Activated CD4-positive, alpha-beta T cell treated with anti-CD3 and anti-CD28 coated beads, Interleukin-2, amount 10 ng/mL, durations not matched to agents 7 days and 5 days (primary cell): ENCODE data around the gene GALNTL6. TPM values are rescaled to one million over a fixed set of nuclear protein-coding genes. Genes with fewer than 3 reads are reported as not detected.
"Not testable (repeated sequence)": the region's sequence is repeated elsewhere in the genome, so short reads cannot be mapped to it uniquely, and the experiment has no call there.

Experiments used
- CTCF ChIA-PET: fragments of 350-600 bp; sonication (Branson Sonifier 250); formaldehyde crosslinking; loops from one replicate; lab custom pipeline; 2021; ENCODE audit warnings: antibody characterized with exemption; lab: Charles Lee
- POLR2A ChIA-PET: fragments of 350-600 bp; sonication (Branson Sonifier 250); formaldehyde crosslinking; loops from one replicate; lab custom pipeline; 2021; ENCODE audit warnings: antibody characterized with exemption; lab: Charles Lee
- DNase-seq: peaks from one replicate; pipeline ENCODE4 v3.0.0-alpha.2; 2020
- H3K27ac Mint-ChIP-seq: one replicate; pipeline ENCODE4 v1.8.0; 2021; ENCODE audit warnings: mild to moderate bottlenecking, moderate library complexity, mixed read lengths
- H3K27me3 Mint-ChIP-seq: one replicate; pipeline ENCODE4 v1.8.0; 2021; ENCODE audit warnings: mixed read lengths
- H3K36me3 Mint-ChIP-seq: one replicate; pipeline ENCODE4 v1.8.0; 2021; ENCODE audit warnings: low read depth, mixed read lengths
- H3K4me1 Mint-ChIP-seq: one replicate; pipeline ENCODE4 v1.8.0; 2021; ENCODE audit warnings: mixed read lengths
- H3K4me3 Mint-ChIP-seq: one replicate; pipeline ENCODE4 v1.8.0; 2021; ENCODE audit warnings: mild to moderate bottlenecking, moderate library complexity, mixed read lengths
- H3K9me3 Mint-ChIP-seq: one replicate; pipeline ENCODE4 v1.8.0; 2021; ENCODE audit warnings: mixed read lengths
- total RNA-seq, 2 experiments: library from RNA; stranded (reverse); gene quantifications; one replicate each; pipeline ENCODE4 v1.2.3, GENCODE V29; 2021

GALNTL6 gene
- total RNA-seq, 2 experiments from 2014 or later: not detected

DNA sequence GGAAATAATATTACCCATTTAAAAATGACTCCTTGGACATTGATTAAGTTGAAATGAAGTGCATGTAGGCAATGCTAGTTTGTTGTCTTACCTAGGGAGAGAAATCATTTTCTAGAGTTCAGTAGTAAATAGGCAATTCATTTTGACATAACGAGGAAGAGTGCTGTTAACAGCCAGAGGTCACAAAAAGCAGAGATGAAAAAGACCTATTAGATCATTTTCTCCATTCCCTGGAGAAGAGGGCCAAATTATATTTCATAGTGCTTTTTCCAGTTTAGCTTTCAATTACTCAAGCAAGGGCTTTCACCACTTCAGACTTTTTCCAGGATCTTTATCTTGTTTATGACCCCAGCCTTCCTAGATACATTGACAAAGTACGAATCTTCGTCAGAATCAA lies 981.1 kb downstream of the GALNTL6 start:
- H3K27me3 Mint-ChIP-seq: no peaks in the 10 kb centered on the region
- H3K27ac Mint-ChIP-seq: no peak overlapping the region
- no peaks in the 10 kb centered on the region for H3K36me3 Mint-ChIP-seq
- POLR2A ChIA-PET: no interaction called here
- H3K9me3 Mint-ChIP-seq: no peaks in the 10 kb centered on the region
- H3K4me3 Mint-ChIP-seq: no peak overlapping the region
- no peaks in the 10 kb centered on the region for H3K4me1 Mint-ChIP-seq
- CTCF ChIA-PET: no interaction called here
- no peak for DNase-seq

DNA sequence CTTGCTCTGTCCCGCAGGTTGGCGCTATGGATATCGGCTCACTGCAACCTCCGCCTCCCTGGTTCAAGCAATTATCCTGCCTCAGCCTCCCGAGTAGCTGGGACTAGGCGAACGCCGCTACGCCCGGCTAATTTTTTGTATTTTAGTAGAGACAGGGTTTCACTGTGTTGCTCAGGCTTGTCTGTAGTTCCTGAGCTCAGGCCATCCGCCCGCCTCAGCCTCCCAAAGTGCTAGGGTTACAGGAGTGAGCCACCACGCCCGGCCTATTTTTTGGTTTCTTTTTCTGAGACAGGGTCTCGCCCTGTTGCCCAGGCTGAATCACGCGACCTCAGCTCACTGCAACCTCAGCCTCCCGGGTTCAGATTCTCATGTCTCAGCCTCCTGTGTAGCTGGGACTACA lies 984.1 kb downstream of the GALNTL6 start:
- H3K27me3 Mint-ChIP-seq, H3K36me3 Mint-ChIP-seq, DNase-seq, H3K27ac Mint-ChIP-seq, H3K4me3 Mint-ChIP-seq, H3K4me1 Mint-ChIP-seq, H3K9me3 Mint-ChIP-seq, CTCF ChIA-PET, POLR2A ChIA-PET: not testable (repeated sequence)

DNA sequence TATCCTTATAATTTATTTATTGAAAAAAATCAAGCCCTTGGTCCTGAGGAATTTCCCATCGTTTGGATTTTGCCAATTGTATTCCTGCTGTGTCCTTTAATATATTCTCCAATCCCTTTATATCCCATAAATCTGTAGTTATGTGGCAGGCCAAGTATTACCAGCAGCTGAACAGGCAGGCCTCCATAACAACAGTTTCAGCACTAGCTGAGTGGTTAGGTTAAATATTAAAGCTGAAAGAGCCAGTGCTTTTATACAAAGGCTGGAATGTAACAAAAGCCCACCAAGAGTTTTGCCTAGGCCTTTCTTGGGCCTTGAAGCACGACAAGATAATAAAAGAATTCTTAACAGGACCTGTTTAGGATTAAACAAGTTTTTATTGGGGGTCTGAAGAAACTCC lies 988.8 kb downstream of the GALNTL6 start:
- no peaks in the 10 kb centered on the region for H3K4me1 Mint-ChIP-seq
- POLR2A ChIA-PET: no interaction called here
- no peak overlapping the region for H3K4me3 Mint-ChIP-seq
- no peaks in the 10 kb centered on the region for H3K36me3 Mint-ChIP-seq
- DNase-seq: no peak
- H3K9me3 Mint-ChIP-seq: no peaks in the 10 kb centered on the region
- no peak overlapping the region for H3K27ac Mint-ChIP-seq
- CTCF ChIA-PET: no interaction called here
- H3K27me3 Mint-ChIP-seq: no peaks in the 10 kb centered on the region

DNA sequence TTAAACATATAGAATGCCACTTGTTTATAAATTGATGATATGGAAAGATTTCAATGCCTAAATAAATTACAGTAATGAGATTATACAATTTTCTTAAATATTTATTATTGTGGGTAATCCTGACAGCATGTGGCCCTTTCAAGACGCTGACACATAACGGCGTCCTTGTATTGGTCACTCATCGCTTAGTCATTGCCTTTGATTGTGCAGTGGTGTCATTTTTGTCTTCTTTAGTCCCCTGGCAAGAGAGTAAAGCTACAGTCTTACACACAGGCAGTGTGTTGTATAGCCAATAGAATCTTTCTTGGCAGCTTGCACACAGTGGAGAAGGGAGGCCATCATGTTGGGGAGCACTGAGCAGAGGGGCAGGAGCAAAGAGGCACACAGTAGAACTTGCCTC lies 993.6 kb downstream of the GALNTL6 start:
- Mint-ChIP-seq H3K27ac (no peak overlapping the region), H3K4me3 (no peak overlapping the region), H3K27me3 (no peaks in the 10 kb centered on the region), H3K36me3 (no peaks in the 10 kb centered on the region), H3K4me1 (no peaks in the 10 kb centered on the region), H3K9me3 (no peaks in the 10 kb centered on the region)
- DNase-seq: no peak
- ChIA-PET POLR2A (no interaction called here), CTCF (no interaction called here)

DNA sequence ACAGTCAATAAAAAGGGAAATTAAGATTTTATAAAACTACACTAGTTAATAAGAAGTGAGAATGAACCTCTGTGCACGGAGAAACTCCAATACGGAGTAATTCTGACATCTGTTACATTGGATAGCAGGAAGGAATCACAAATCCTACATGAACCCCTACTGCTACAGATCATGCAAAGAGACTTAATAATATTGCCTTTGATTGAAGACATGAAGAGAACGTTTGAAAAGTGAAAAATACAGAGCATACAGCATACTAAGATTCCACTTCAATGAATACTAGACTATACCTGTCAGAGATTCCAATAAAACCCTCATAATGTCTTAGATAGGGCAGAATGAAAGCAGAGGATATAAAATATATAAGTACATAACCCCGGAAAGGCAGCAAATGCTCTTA lies 995.0 kb downstream of the GALNTL6 start:
- H3K9me3 Mint-ChIP-seq: no peaks in the 10 kb centered on the region
- H3K4me3 Mint-ChIP-seq: no peak overlapping the region
- peaks cover 2% of the 10 kb centered on the region for H3K4me1 Mint-ChIP-seq
- POLR2A ChIA-PET: no interaction called here
- no peaks in the 10 kb centered on the region for H3K36me3 Mint-ChIP-seq
- no peaks in the 10 kb centered on the region for H3K27me3 Mint-ChIP-seq
- no peak overlapping the region for H3K27ac Mint-ChIP-seq
- CTCF ChIA-PET: no interaction called here
- DNase-seq: no peak

DNA sequence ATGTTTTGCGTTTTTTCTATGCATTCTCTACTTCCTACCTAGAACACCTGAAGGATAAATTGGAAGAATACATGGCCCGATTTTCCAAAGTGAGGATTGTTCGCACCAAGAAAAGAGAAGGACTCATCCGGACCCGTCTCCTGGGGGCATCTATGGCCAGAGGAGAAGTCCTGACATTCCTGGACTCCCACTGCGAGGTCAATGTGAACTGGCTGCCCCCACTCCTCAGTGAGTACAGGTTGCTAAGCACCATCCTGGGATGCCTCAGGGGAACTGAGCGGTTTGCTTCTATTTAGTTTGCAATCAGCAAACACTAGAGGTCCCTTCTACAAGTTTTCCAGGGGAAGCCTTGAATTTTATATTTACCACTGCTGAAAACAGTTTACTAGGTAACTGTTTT lies 996.1 kb downstream of the GALNTL6 start:
- no peaks in the 10 kb centered on the region for H3K27me3 Mint-ChIP-seq
- H3K27ac Mint-ChIP-seq: no peak overlapping the region
- no peaks in the 10 kb centered on the region for H3K36me3 Mint-ChIP-seq
- H3K4me1 Mint-ChIP-seq: peaks cover 2% of the 10 kb centered on the region
- H3K4me3 Mint-ChIP-seq: no peak overlapping the region
- no peak for DNase-seq
- no peaks in the 10 kb centered on the region for H3K9me3 Mint-ChIP-seq
- ChIA-PET CTCF (interaction anchor here (0.6 kb wide), 1 partner anchor 728 kb away, joined by 4 read pairs; no protein-coding TSS in a partner anchor), POLR2A (no interaction called here)

DNA sequence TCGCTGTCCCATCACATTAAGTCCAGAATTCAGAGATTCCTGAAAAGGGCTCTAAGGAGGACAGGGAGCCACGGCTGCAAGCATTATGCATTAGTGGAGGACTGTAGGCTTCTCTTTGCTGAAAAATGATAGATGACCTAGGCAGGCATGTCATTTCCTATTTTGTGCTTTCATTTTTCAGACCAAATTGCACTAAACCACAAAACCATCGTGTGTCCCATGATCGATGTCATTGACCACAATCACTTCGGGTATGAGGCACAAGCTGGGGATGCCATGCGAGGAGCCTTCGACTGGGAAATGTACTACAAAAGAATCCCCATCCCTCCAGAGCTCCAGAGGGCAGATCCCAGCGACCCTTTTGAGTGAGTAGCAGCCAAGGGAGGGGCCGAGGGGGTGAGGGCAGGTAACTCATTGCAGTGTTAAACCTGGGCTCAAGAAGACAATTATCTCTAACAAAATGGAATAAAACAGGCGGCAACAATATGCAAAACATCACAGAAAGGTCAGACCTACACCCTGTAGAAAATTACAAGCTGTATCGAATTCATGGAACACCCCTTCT lies 1000.2 kb downstream of the GALNTL6 start:
- no peaks in the 10 kb centered on the region for H3K9me3 Mint-ChIP-seq
- no peaks in the 10 kb centered on the region for H3K27me3 Mint-ChIP-seq
- ChIA-PET POLR2A (no interaction called here), CTCF (no interaction called here)
- H3K36me3 Mint-ChIP-seq: no peaks in the 10 kb centered on the region
- DNase-seq: no peak
- H3K4me3 Mint-ChIP-seq: no peak overlapping the region
- H3K27ac Mint-ChIP-seq: no peak overlapping the region
- H3K4me1 Mint-ChIP-seq: peaks cover 2% of the 10 kb centered on the region

DNA sequence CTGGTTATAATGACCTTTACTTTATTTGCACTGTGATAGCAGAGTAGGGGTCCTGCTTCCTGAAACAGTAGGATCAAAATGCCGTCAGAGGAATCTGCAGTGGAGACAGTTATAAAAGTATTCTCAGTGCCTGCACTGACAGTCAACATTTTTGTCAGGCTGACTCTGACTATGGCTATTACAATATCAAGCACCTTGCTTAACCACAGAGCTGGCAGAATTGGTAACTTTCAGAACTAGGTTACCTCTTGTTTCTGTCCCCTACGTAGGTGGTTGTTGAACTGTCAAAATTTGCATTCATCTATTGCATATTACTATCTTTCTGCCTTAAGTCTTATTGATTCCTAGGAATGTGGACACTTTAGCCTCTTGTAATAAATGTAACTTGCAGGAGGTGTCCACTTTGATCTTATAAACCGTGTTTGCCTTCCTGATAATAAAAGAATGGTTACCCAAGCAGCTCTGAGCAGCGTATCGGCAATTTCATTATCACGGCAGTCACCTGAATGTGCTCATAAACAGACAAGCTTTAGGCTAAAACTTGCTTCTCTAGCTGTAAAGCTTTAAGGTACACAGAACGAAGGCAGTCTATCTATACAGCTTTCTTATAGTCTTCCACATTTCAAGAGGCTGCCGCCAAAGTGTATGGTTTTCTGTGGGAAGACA lies 1002.4 kb downstream of the GALNTL6 start:
- H3K27me3 Mint-ChIP-seq: no peaks in the 10 kb centered on the region
- H3K9me3 Mint-ChIP-seq: no peaks in the 10 kb centered on the region
- H3K36me3 Mint-ChIP-seq: no peaks in the 10 kb centered on the region
- no peak overlapping the region for H3K27ac Mint-ChIP-seq
- H3K4me3 Mint-ChIP-seq: no peak overlapping the region
- POLR2A ChIA-PET: no interaction called here
- H3K4me1 Mint-ChIP-seq: peaks cover 2% of the 10 kb centered on the region
- CTCF ChIA-PET: no interaction called here
- no peak for DNase-seq

DNA sequence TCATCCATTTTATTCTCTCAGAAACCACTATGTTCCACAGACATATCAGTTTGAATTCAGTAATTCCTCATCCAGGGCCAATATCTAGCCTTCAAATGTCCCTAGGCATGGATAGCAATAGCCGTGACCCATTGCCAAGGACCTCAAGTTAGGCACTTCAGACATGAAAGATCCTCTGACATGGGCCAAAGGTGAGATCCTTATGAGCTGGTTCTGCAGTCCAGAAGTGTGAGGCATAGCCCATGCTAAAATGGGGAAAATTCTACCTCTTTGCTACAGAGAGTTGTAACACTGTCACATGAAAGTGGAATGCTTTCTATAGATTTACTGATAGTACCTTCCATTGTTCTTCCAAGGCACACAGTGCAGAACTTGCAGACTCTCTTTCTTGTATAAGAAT lies 1005.7 kb downstream of the GALNTL6 start:
- Mint-ChIP-seq H3K27me3 (no peaks in the 10 kb centered on the region), H3K27ac (no peak overlapping the region), H3K4me1 (no peaks in the 10 kb centered on the region), H3K4me3 (no peak overlapping the region), H3K36me3 (no peaks in the 10 kb centered on the region), H3K9me3 (no peaks in the 10 kb centered on the region)
- POLR2A ChIA-PET: no interaction called here
- CTCF ChIA-PET: no interaction called here
- no peak for DNase-seq

DNA sequence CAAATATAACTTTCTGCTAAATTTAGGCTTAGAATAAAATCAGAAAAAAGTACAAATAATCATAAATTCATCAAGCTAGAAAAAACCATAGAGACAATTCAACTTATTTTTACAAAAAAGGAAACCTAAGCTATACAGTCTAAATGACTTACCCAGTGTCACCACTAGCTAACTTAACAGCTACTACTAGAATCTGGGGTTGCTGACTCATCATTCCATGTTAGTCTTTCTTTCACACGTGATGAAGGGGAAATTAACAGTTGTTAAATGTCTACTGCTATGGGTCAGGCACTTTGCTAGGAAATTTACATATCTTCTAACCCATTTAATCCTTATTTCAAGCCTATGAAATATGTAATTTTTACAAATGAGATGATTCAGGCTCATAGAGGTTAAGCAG lies 1006.1 kb downstream of the GALNTL6 start:
- Mint-ChIP-seq H3K27ac (no peak overlapping the region), H3K9me3 (no peaks in the 10 kb centered on the region), H3K27me3 (no peaks in the 10 kb centered on the region), H3K4me3 (no peak overlapping the region), H3K4me1 (no peaks in the 10 kb centered on the region), H3K36me3 (no peaks in the 10 kb centered on the region)
- POLR2A ChIA-PET: no interaction called here
- CTCF ChIA-PET: no interaction called here
- no peak for DNase-seq

DNA sequence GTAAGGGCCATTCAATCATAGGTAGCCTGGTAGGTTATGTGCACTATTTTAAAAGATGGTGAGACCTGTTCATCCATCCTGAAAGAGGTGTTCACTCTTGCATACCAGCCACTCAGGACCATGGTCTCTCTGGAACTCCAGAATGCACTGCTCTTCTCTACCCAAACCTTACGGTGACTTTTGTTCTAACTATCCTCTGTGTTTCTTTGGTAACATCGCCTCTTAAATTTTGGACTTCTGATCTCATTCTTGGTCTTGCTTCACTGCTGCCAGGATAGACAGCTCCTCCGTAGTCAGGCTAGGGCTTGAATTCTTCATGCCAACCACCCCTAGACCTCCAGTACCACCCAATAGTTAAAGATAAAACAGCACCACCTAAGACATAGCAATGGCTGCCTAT lies 1009.1 kb downstream of the GALNTL6 start:
- H3K27me3 Mint-ChIP-seq: no peaks in the 10 kb centered on the region
- ChIA-PET CTCF (no interaction called here), POLR2A (no interaction called here)
- H3K36me3 Mint-ChIP-seq: no peaks in the 10 kb centered on the region
- H3K4me1 Mint-ChIP-seq: no peaks in the 10 kb centered on the region
- H3K27ac Mint-ChIP-seq: no peak overlapping the region
- H3K9me3 Mint-ChIP-seq: no peaks in the 10 kb centered on the region
- no peak overlapping the region for H3K4me3 Mint-ChIP-seq
- DNase-seq: no peak

DNA sequence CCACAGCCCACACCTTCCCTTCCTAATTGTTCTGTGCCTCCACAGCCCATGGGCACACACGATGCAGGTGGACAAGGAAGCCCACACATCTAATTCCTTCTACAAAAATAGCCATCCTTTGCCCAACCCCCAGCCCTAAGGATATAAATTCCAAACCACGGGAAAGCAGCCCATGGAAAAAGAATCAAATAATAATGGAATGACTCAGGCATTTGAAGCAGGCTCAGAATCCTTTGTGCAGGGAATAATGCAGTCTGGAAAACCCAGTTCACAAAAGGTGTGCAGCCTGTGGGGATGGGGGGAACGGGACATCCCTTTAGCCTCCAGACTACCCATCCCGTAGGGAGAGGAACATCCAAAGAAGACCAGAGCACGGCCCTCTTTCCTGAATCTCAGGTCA lies 1013.1 kb downstream of the GALNTL6 start:
- CTCF ChIA-PET: no interaction called here
- no peak for DNase-seq
- no peaks in the 10 kb centered on the region for H3K36me3 Mint-ChIP-seq
- H3K9me3 Mint-ChIP-seq: no peaks in the 10 kb centered on the region
- H3K4me3 Mint-ChIP-seq: no peak overlapping the region
- no peaks in the 10 kb centered on the region for H3K4me1 Mint-ChIP-seq
- H3K27me3 Mint-ChIP-seq: no peaks in the 10 kb centered on the region
- no peak overlapping the region for H3K27ac Mint-ChIP-seq
- POLR2A ChIA-PET: no interaction called here

DNA sequence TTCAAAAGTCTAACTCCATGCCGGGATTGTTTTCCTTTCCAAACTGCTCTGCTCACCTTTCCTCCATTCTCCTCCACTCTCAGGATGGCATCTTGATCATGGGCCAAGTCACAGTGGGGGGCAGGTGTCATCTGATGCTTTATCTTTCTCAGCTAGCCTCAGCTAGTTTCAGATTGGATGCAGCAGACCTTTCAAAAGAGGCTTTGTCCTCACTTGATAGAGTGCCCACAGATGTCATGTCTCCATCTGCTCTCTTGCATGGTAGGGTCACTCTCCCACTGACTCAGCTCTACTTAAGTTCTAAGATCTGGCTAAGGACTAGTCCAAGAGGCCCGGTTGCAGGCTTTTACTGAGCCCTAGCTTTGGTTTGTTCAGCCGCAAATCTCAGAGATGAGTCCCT lies 1013.7 kb downstream of the GALNTL6 start:
- POLR2A ChIA-PET: no interaction called here
- CTCF ChIA-PET: no interaction called here

DNA sequence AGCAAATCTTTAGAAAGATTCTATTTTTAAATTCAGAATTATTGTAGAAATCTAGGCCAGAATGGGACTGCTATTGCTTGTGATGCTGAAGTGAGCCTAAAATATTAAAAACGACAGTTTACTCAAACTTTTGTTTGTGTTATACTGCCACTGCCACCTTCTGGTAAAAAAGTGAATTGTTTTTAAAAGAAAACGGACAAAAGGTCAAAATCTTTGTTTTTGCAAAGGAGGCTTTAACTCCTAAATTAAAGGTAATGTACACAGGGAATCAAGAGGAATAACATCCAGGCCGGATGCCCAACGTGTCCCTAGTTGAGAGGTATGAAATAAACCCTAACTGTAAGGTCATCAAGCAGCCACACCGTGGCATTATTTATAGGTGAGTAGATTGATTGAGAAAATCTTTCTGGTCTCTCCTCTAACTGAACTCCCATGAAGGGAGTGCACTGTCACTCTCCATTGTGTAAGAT lies 1017.1 kb downstream of the GALNTL6 start:
- no peak for DNase-seq
- ChIA-PET CTCF (no interaction called here), POLR2A (no interaction called here)
- H3K9me3 Mint-ChIP-seq: no peaks in the 10 kb centered on the region
- H3K4me3 Mint-ChIP-seq: no peak overlapping the region
- no peak overlapping the region for H3K27ac Mint-ChIP-seq
- H3K36me3 Mint-ChIP-seq: no peaks in the 10 kb centered on the region
- H3K27me3 Mint-ChIP-seq: no peaks in the 10 kb centered on the region
- H3K4me1 Mint-ChIP-seq: no peaks in the 10 kb centered on the region

More for the DNA sequence above, 1013.7 kb downstream of the GALNTL6 start:
- Mint-ChIP-seq H3K4me1 (no peaks in the 10 kb centered on the region), H3K27ac (no peak overlapping the region), H3K4me3 (no peak overlapping the region), H3K9me3 (no peaks in the 10 kb centered on the region), H3K36me3 (no peaks in the 10 kb centered on the region), H3K27me3 (no peaks in the 10 kb centered on the region)
- DNase-seq: no peak
